MCF 10A (cell line): ENCODE data around the gene FNIP2. TPM values are rescaled to one million over a fixed set of nuclear protein-coding genes. Genes with fewer than 3 reads are reported as not detected.
A peak's percentile ranks its signal among the peaks of the same experiment; 100 is the strongest.

ENCODE experiments used
- BruUV-seq: library from RNA; stranded (reverse); fragments of 400-500 nt; replicated peaks from 2 replicates; lab custom pipeline; 2021; lab: Mats Ljungman, UMichigan
- CTCF ChIA-PET: fragments of 300-600 bp; sonication (Branson Sonifier 250); formaldehyde crosslinking; extraction: SDS; loops from one replicate; lab custom pipeline; 2021; ENCODE audit warnings: antibody characterized with exemption, inconsistent platforms; lab: Yijun Ruan, JAX
- POLR2A ChIA-PET: fragments of 300-600, 350-650 bp; sonication (Branson Sonifier 250); formaldehyde crosslinking; extraction: SDS; loops from one replicate; lab custom pipeline; 2020; ENCODE audit warnings: antibody characterized with exemption, inconsistent platforms; lab: Yijun Ruan, JAX
- DNase-seq: peaks from one replicate; pipeline ENCODE4 v3.0.0-alpha.2; 2018; ENCODE audit not compliant: unreplicated experiment
- H3K27ac Mint-ChIP-seq: one replicate; pipeline ENCODE4 v1.8.0; 2022; ENCODE audit warnings: mild to moderate bottlenecking, low read depth, mixed read lengths; ENCODE audit not compliant: unreplicated experiment
- H3K27me3 Mint-ChIP-seq: one replicate; pipeline ENCODE4 v1.8.0; 2022; ENCODE audit warnings: mixed read lengths; ENCODE audit not compliant: insufficient read depth, unreplicated experiment
- H3K36me3 Mint-ChIP-seq: one replicate; pipeline ENCODE4 v1.8.0; 2022; ENCODE audit warnings: mild to moderate bottlenecking, moderate library complexity, mixed read lengths; ENCODE audit not compliant: insufficient read depth, unreplicated experiment
- H3K4me1 Mint-ChIP-seq: one replicate; pipeline ENCODE4 v1.8.0; 2022; ENCODE audit warnings: mixed read lengths; ENCODE audit not compliant: insufficient read depth, unreplicated experiment
- H3K4me3 Mint-ChIP-seq: one replicate; pipeline ENCODE4 v1.8.0; 2022; ENCODE audit warnings: mild to moderate bottlenecking, moderate library complexity, mixed read lengths; ENCODE audit not compliant: unreplicated experiment
- H3K9me3 Mint-ChIP-seq: one replicate; pipeline ENCODE4 v1.8.0; 2022; ENCODE audit warnings: mixed read lengths; ENCODE audit not compliant: unreplicated experiment
- intact Hi-C: fragments of 100-400 bp; cut with micrococcal nuclease; formaldehyde crosslinking; loops from 2 replicates; pipeline ENCODE4 v1.14.1; 2022
- total RNA-seq: library from RNA; stranded (reverse); gene quantifications from 2 replicates; pipeline ENCODE4 v1.2.3, GENCODE V29; 2022
- TF ChIP-seq, protein P1 (sequence below): fragments of 200-600 bp; IDR thresholded peaks from one replicate; pipeline ENCODE4 v1.8.0; 2022; ENCODE audit warnings: antibody characterized with exemption, mild to moderate bottlenecking; ENCODE audit not compliant: unreplicated experiment

The FNIP2 gene
- total RNA-seq, 1 experiment from 2014 or later = 6.4 TPM

GRCh38 chr4:158722917-158723793 is 45.7 kb upstream of the FNIP2 start, which contains the start of gene PPID:
Gene PPID, minus strand, starts transcription at chr4:158723396. Its CDS starts 108 bp downstream, at chr4:158723288.
- POLR2A ChIA-PET = interaction anchor here (0.6 to 1.8 kb wide), 15 partner anchors 11 to 668 kb away, joined by 3 to 13 read pairs (median 3); partner anchors contain the start of gene FNIP2
- peak within 1 kb of the TSS; percentile 100 for H3K4me3 Mint-ChIP-seq
- TF ChIP-seq, protein P1, sequence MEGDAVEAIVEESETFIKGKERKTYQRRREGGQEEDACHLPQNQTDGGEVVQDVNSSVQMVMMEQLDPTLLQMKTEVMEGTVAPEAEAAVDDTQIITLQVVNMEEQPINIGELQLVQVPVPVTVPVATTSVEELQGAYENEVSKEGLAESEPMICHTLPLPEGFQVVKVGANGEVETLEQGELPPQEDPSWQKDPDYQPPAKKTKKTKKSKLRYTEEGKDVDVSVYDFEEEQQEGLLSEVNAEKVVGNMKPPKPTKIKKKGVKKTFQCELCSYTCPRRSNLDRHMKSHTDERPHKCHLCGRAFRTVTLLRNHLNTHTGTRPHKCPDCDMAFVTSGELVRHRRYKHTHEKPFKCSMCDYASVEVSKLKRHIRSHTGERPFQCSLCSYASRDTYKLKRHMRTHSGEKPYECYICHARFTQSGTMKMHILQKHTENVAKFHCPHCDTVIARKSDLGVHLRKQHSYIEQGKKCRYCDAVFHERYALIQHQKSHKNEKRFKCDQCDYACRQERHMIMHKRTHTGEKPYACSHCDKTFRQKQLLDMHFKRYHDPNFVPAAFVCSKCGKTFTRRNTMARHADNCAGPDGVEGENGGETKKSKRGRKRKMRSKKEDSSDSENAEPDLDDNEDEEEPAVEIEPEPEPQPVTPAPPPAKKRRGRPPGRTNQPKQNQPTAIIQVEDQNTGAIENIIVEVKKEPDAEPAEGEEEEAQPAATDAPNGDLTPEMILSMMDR = no peak
- CTCF ChIA-PET = interaction anchor here (0.6 to 4.2 kb wide), 5 partner anchors 13 to 593 kb away, joined by 3 to 23 read pairs (median 3); no protein-coding TSS in a partner anchor
- peaks cover 34% of the 10 kb centered on the region for H3K36me3 Mint-ChIP-seq
- intact Hi-C loops = loop anchor here (1.0 to 2.0 kb wide), 4 partner anchors 51 to 463 kb away; partner anchors contain the start of genes ETFDH and RAPGEF2
- peak; percentile 82 for DNase-seq
- peaks cover 17% of the 10 kb centered on the region for H3K27me3 Mint-ChIP-seq
- H3K27ac Mint-ChIP-seq = peak within 1 kb of the TSS; percentile 97
- TSS peak; percentile 98 for BruUV-seq
- no peaks in the 10 kb centered on the region for H3K9me3 Mint-ChIP-seq
- peaks cover 7% of the 10 kb centered on the region for H3K4me1 Mint-ChIP-seq

GRCh38 chr4:158724637-158725036 is 44.2 kb upstream of the FNIP2 start:
- Mint-ChIP-seq H3K4me1 (peaks cover under 1% of the 10 kb centered on the region), H3K27me3 (peaks cover 32% of the 10 kb centered on the region), H3K27ac (no peak overlapping the region), H3K36me3 (peaks cover 19% of the 10 kb centered on the region), H3K4me3 (peak overlapping the region; percentile 100), H3K9me3 (no peaks in the 10 kb centered on the region)
- POLR2A ChIA-PET = interaction anchor here (0.7 to 1.8 kb wide), 3 partner anchors 14 to 377 kb away, joined by 3 to 13 read pairs (median 6); no protein-coding TSS in a partner anchor
- TF ChIP-seq, protein P1 = no peak
- no TSS peak for BruUV-seq
- CTCF ChIA-PET = interaction anchor here (0.6 to 4.2 kb wide), 5 partner anchors 127 to 479 kb away, joined by 3 to 23 read pairs (median 4); no protein-coding TSS in a partner anchor
- no peak for DNase-seq
- intact Hi-C loops = no loop called here

DNA sequence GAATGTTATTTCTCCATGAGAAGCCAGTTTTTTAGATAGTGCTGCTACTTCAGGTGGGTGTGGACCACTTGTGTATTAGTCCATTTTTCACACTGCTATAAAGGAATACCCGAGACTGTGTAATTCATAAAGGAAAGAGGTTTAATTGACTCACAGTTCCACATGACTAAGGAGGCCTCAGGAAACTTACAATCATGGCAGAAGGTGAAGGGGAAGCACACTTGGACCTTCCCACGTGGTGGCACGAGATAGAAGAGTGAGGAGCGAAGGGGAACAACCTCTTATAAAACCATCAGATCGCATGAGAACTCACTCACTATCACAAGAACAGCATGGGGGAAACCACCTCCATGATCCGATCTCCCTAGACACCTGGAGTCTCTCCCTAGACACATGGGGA is 42.2 kb upstream of the FNIP2 start:
- Mint-ChIP-seq H3K4me3 (no peak overlapping the region), H3K27ac (no peak overlapping the region), H3K9me3 (no peaks in the 10 kb centered on the region), H3K27me3 (peaks cover 38% of the 10 kb centered on the region), H3K36me3 (peaks cover 6% of the 10 kb centered on the region), H3K4me1 (no peaks in the 10 kb centered on the region)
- CTCF ChIA-PET = interaction anchor here (1.8 to 4.2 kb wide), 2 partner anchors 125 to 130 kb away, joined by 4 to 23 read pairs; no protein-coding TSS in a partner anchor
- BruUV-seq = no TSS peak
- TF ChIP-seq, protein P1 = no peak
- POLR2A ChIA-PET = no interaction called here
- intact Hi-C loops = no loop called here
- no peak for DNase-seq

DNA sequence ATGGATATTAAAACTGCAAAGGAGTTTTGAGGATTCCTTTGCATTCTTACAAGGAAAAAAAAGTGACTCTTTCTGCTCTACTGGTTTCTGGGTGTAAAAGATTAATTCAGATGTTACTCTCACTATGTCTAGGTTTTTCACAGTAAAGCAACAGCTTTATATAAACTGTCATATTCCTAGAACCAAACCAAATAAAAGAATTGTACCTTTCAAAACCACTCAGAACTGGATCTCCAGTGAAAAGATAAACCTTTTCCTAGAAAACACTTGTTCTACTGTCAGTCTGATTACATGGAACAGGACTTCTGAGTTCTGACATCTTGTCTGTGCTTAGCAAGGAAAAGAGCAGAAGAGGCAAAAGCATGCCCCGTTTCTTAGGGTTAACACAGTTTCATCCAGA is 40.6 kb upstream of the FNIP2 start:
- CTCF ChIA-PET = interaction anchor here (0.7 to 1.8 kb wide), 5 partner anchors 87 to 669 kb away, joined by 4 read pairs; no protein-coding TSS in a partner anchor
- H3K9me3 Mint-ChIP-seq = no peaks in the 10 kb centered on the region
- no TSS peak for BruUV-seq

More for the DNA sequence above, 40.6 kb upstream of the FNIP2 start:
- intact Hi-C loops = no loop called here
- H3K27me3 Mint-ChIP-seq = peaks cover 54% of the 10 kb centered on the region
- no peaks in the 10 kb centered on the region for H3K4me1 Mint-ChIP-seq
- TF ChIP-seq, protein P1 = no peak
- H3K4me3 Mint-ChIP-seq = no peak overlapping the region
- peaks cover 6% of the 10 kb centered on the region for H3K36me3 Mint-ChIP-seq
- POLR2A ChIA-PET = interaction anchor here (0.6 to 0.7 kb wide), 3 partner anchors 499 to 1729 kb away, joined by 3 to 4 read pairs (median 3); no protein-coding TSS in a partner anchor
- no peak overlapping the region for H3K27ac Mint-ChIP-seq
- no peak for DNase-seq
